ENCODE data around the gene RABGAP1L.

The RABGAP1L gene

DNA sequence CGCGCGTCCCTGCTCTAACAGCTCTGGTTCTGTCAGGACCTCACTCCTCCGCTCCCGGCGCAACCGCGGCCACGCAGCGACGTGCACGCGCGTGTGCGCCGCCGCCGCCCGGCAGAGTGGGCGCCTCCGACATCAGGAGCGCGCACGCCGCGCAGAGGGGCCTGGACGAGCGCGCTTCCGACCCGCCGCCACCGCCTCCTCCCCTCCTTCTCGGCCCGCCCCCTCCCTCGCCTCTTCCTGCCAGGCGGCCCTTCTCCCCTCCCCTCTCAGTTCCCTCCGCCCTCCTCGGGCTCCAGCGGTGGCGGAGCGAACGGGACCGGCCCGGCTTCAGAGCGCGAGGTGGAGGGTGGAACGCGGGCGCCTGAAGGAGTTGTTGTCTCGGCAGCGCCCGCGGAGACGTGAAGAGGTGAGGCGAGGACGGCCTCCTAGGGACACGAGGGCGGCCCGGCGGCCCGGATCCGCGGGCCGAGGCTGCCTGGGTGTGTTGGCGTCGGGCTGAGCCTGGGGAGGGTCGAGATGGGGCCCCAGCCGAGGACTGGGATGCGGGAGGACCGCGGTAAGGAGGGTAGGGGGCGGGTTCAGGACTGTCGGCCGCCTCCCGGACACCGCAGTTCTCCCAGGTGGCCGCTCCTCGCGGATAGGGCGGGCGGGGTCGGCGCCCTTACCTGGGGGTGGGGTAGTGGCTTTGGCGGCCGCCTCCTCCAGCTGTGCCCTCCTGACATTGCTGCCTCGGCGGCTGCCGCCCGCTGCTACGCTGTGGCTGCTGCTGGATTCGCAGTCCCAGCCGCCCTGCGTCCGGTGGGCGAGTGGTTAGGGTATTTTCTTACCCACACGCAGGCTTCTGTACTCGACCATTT, at the start of gene RABGAP1L:
RABGAP1L (plus strand) TSS at position 269 of the 857 bp plus-strand sequence.
- DNase-seq (ENCODE audit: insufficient read length, low spot score), result peak; percentile 85
- no peak for FAIRE-seq
- TF ChIP-seq, protein P1, sequence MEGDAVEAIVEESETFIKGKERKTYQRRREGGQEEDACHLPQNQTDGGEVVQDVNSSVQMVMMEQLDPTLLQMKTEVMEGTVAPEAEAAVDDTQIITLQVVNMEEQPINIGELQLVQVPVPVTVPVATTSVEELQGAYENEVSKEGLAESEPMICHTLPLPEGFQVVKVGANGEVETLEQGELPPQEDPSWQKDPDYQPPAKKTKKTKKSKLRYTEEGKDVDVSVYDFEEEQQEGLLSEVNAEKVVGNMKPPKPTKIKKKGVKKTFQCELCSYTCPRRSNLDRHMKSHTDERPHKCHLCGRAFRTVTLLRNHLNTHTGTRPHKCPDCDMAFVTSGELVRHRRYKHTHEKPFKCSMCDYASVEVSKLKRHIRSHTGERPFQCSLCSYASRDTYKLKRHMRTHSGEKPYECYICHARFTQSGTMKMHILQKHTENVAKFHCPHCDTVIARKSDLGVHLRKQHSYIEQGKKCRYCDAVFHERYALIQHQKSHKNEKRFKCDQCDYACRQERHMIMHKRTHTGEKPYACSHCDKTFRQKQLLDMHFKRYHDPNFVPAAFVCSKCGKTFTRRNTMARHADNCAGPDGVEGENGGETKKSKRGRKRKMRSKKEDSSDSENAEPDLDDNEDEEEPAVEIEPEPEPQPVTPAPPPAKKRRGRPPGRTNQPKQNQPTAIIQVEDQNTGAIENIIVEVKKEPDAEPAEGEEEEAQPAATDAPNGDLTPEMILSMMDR (IDR thresholded peaks at IDR 0.05; ENCODE audit: insufficient read depth, missing control alignments), result no peak

GRCh38 chr1:174110053-174110452, 49.3 kb upstream of the RABGAP1L start:
- TF ChIP-seq, protein P1 (IDR thresholded peaks at IDR 0.05; ENCODE audit: insufficient read depth, missing control alignments), result no peak
- FAIRE-seq, result no peak
- no peak for DNase-seq (ENCODE audit: insufficient read length, low spot score)

DNA sequence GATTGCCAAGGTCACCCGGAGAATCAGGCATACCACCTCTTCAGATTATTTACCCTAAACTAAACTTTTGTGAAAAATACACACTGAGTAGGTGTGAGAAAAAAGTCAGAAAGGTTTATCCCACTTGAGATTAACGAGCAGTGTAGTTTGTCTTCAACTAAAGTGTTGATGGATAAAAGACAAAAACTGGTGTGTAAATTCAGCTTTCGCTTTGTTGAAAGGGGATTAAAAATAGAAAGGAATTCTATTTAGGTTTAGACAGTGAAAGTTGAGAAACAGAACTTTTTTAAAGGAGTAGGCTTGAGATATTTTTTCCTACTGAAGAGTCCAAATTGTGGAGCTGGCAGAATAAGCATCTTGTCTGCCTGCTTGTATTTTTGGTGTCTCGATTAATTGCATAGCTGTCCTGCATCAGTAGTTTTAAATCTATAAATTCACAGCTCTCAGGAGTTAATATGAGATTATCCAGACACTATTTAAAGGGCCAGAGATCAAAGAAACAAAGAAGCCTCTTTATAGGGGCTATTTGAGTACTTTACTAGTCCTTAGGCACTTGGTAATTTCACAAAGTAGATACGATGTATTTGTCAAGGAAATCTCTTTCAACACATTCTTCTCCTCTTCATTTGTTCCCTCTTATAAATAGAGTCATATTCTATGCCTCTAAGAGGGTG, 46.7 kb upstream of the RABGAP1L start:
- DNase-seq (ENCODE audit: insufficient read length, low spot score) (no peak), FAIRE-seq (peak; percentile 48)
- TF ChIP-seq, protein P1 (IDR thresholded peaks at IDR 0.05; ENCODE audit: insufficient read depth, missing control alignments), result no peak

- no peak for DNase-seq (ENCODE audit: insufficient read length, low spot score)
- TF ChIP-seq, protein P1 (IDR thresholded peaks at IDR 0.05; ENCODE audit: insufficient read depth, missing control alignments), result no peak
Measured at GRCh38 chr1:174114106-174114505, 45.2 kb upstream of the RABGAP1L start.

DNA sequence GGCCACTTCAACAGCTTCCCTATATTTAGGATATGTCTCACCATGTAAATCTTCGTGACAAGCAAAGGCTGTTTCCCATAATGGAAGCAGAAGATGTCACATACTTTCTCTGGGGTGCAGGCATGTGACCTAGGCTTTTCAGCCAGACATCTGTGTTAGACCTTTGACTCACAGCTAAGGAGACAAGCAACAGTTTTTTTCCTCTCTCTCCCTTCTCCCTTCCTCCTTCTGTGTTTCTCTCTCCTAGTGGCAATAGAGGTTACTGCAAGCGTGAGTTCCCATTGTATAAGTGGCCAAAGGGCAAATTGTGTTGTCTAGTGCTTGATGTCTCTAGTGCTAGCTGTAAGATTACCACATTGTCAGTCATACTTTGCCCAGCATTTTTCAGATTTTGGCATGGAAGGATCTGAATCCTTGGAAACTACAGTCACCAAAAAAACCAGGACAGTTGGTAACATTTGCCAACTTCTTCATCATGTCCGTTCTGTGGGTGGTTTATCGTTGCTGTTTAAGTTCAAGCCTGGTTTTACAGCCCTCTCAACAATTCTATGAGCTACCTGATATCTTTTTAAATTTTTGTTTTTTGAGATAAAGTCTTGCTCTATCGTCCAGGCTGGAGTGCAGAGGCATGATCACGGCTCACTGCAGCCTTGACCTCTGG, 44.4 kb upstream of the RABGAP1L start:
- TF ChIP-seq, protein P1 (IDR thresholded peaks at IDR 0.05; ENCODE audit: insufficient read depth, missing control alignments), result peak; percentile 68
- FAIRE-seq, result peak; percentile 97
- no peak for DNase-seq (ENCODE audit: insufficient read length, low spot score)

More at GRCh38 chr1:174114106-174114505, 45.2 kb upstream of the RABGAP1L start:
- peak; percentile 41 for FAIRE-seq

GRCh38 chr1:174116042-174116441, 43.3 kb upstream of the RABGAP1L start:
- FAIRE-seq, result peak; percentile 80
- no peak for DNase-seq (ENCODE audit: insufficient read length, low spot score)
- TF ChIP-seq, protein P1 (IDR thresholded peaks at IDR 0.05; ENCODE audit: insufficient read depth, missing control alignments), result no peak
